ENCODE measurements around the gene CHAMP1.

DNA sequence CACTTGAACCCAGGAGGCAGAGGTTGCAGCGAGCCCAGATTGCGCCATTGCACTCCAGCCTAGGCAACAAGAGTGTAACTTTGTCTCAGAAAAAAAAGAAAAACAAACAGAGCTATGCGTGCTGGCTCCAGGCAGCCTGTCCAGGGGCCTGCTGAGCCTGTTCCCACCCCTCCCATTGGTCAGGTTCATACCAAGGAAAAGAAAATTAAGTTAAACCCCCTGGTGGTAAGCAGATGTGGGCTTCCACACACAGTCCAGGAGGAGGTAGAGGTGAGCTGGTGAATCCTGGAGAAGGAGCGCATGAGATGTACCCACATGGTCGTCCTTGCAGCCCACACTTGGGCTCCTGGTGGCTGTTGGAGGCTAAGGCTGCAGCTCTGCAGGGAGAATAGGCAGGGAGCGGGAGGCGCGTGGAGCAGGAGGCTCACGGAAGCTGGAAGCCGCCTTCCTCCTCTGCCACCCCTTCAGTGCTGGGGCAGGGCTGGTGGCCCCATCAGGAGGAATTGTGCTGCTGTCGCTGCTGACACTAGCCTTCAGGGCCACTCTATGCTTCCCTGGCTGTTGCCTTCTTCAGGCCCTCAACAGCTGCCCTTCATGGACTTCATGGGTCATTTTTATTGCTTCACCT lies 10.5 kb upstream of the CHAMP1 start:
- TF ChIP-seq, protein P1, sequence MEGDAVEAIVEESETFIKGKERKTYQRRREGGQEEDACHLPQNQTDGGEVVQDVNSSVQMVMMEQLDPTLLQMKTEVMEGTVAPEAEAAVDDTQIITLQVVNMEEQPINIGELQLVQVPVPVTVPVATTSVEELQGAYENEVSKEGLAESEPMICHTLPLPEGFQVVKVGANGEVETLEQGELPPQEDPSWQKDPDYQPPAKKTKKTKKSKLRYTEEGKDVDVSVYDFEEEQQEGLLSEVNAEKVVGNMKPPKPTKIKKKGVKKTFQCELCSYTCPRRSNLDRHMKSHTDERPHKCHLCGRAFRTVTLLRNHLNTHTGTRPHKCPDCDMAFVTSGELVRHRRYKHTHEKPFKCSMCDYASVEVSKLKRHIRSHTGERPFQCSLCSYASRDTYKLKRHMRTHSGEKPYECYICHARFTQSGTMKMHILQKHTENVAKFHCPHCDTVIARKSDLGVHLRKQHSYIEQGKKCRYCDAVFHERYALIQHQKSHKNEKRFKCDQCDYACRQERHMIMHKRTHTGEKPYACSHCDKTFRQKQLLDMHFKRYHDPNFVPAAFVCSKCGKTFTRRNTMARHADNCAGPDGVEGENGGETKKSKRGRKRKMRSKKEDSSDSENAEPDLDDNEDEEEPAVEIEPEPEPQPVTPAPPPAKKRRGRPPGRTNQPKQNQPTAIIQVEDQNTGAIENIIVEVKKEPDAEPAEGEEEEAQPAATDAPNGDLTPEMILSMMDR (IDR thresholded peaks at IDR 0.05): no peak
- no peak for TF ChIP-seq POLR2AphosphoS5 (IDR thresholded peaks at IDR 0.05)

All from upper lobe of left lung (tissue), 4 donors.